ENCODE measurements around the gene TNP2. TPM values are rescaled to one million over a fixed set of nuclear protein-coding genes. Genes with fewer than 3 reads are reported as not detected.

TNP2 gene
- total RNA-seq: not detected

DNA sequence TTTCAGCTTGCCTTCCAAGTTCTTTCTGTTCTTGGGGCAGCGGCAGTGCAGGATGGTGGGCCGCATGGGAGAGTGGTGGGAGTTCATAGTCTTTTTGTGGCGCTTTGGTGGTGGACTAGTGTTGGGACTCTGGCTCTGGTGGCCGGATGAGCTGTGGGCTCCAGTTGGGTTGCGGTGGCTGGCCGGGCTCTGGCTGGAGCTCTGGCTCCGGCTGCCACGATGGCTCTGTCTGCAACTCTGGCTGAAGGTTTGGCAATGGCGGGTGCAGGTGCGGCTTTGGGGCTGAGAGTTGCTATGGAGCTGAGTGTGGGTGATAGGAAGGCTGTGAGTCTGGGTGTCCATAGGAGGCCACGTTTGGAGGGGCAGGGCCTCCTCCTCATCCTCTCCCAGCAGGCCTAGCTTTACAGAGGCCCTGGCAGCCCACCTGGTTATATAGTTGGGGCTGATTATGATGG is at the start of gene TNP2:
TNP2 (minus strand) TSS at position 405 of the 455 bp plus-strand sequence; CDS start at position 342, 63 bp downstream.
- peaks cover 16 to 28% of the 10 kb centered on the region in 2 donors for H3K27me3 Mint-ChIP-seq
- H3K4me1 Mint-ChIP-seq (ENCODE audit: low read depth in 2 of 2): peaks cover 8 to 9% of the 10 kb centered on the region in 2 donors
- H3K9me3 Mint-ChIP-seq: no peaks in the 10 kb centered on the region
- ATAC-seq (no peak), DNase-seq (ENCODE audit: low spot score) (no peak)
- H3K36me3 Mint-ChIP-seq: no peaks in the 10 kb centered on the region
- no peak within 1 kb of the TSS for H3K4me3 Mint-ChIP-seq
- H3K27ac Mint-ChIP-seq: no peak within 1 kb of the TSS

- peaks cover 7 to 8% of the 10 kb centered on the region in 2 donors for H3K27me3 Mint-ChIP-seq
- no peak overlapping the region for H3K4me3 Mint-ChIP-seq
- DNase-seq (ENCODE audit: low spot score): no peak
- H3K27ac Mint-ChIP-seq: peak overlapping the region in 1 of 2 donors; percentile 50
- H3K36me3 Mint-ChIP-seq: no peaks in the 10 kb centered on the region
- H3K4me1 Mint-ChIP-seq (ENCODE audit: low read depth in 2 of 2): peaks cover 0 to 14% of the 10 kb centered on the region in 2 donors
- no peak for ATAC-seq
- H3K9me3 Mint-ChIP-seq: no peaks in the 10 kb centered on the region
Measured at GRCh38 chr16:11318817-11319216, 49.7 kb upstream of the TNP2 start.

DNA sequence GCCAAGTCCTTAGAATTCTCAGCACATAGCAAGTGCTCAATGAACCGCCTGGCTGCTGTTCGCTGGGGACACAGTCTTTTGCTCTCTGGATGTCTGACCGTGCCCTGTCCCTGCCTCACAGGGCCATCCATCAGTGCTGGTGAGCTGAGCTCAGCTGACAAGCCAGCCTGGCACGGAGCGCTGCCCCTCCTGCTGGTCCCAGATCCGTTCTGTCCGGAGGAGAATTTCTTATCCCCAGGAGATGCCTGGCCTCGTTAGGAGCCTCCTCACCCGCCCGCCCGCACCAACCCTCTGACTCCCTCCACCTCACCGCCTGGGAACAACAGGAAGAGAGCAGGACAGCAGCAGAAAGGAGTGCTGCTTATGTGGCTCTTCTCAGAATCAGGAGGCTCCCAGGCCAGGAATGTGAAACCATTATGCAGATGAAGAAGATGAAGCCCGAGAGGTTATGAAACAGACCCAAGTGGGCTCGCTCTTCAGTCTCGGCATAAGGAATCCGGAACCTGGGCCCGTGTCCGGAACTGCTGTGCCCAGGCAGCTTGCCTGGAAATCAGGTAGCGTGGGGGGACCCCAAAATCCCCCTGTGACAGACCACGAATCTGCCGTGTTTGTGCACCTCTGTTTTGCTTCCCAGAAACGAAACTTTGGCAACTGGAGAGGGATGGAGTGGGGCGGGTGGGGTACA is 47.3 kb upstream of the TNP2 start:
- Mint-ChIP-seq H3K36me3 (no peaks in the 10 kb centered on the region), H3K4me3 (no peak overlapping the region), H3K27me3 (peaks cover 8 to 11% of the 10 kb centered on the region in 2 donors), H3K4me1 (ENCODE audit: low read depth in 2 of 2) (peaks cover 6 to 22% of the 10 kb centered on the region in 2 donors), H3K27ac (peak overlapping the region in 1 of 2 donors; percentile 62), H3K9me3 (no peaks in the 10 kb centered on the region)
- no peak for DNase-seq (ENCODE audit: low spot score)
- ATAC-seq: no peak

DNA sequence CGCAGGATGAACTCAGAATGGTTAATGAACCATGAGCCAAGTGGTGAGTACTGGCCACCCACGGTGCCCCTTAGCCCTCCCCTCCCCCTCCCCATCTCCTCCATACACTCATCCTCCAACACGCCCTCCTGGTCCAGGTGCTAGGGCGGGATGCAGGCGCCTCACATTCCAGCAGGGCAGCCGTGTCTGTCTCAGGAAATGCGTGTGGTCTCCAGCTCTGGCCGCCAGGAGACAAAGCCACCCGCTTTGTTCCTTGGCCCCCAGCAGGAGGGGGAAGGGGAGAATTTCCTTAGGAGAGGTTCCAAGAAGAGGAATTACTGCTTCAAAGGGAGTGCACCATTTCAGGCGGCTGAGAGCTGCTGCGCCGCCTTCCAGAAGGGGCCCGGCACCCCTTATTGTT is 46.4 kb upstream of the TNP2 start:
- DNase-seq (ENCODE audit: low spot score) (no peak), ATAC-seq (no peak)
- peaks cover 6 to 28% of the 10 kb centered on the region in 2 donors for H3K4me1 Mint-ChIP-seq (ENCODE audit: low read depth in 2 of 2)
- no peak overlapping the region for H3K27ac Mint-ChIP-seq
- H3K9me3 Mint-ChIP-seq: no peaks in the 10 kb centered on the region
- peaks cover 8 to 11% of the 10 kb centered on the region in 2 donors for H3K27me3 Mint-ChIP-seq
- no peak overlapping the region for H3K4me3 Mint-ChIP-seq
- no peaks in the 10 kb centered on the region for H3K36me3 Mint-ChIP-seq

DNA sequence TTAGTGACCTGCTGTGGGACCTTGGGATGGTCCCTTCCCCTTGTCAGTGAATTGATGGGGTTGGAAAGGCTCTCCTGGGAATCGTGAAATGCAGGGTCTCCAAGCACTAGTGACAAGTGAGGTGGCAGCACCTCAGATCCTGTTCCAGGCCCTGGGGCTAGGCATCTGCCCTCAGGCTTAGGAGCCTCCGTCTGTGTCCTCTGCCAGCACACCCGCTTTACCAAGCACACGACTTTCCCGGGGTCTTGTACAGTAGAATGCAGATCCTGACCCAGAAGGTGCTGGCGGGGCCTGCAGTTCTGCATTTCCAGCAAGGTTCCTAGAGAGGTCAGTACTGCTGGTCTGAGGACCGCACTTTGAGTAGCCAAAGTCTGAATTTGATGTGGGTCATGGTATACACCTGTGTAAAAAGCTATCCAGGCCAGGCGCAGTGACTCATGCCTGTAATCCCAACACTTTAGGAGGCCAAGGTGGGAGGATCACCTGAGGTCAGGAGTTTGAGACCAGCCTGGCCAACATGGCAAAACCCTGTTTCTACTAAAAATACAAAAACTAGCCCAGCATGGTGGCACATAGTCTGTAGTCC is 45.3 kb upstream of the TNP2 start:
- no peak for ATAC-seq
- Mint-ChIP-seq H3K27me3 (peaks cover 13 to 14% of the 10 kb centered on the region in 2 donors), H3K27ac (no peak overlapping the region), H3K4me3 (no peak overlapping the region), H3K4me1 (ENCODE audit: low read depth in 2 of 2) (peaks cover 6 to 31% of the 10 kb centered on the region in 2 donors), H3K9me3 (no peaks in the 10 kb centered on the region), H3K36me3 (no peaks in the 10 kb centered on the region)
- DNase-seq (ENCODE audit: low spot score): no peak

GRCh38 chr16:11313493-11314308 is 44.6 kb upstream of the TNP2 start:
- Mint-ChIP-seq H3K36me3 (no peaks in the 10 kb centered on the region), H3K4me3 (no peak overlapping the region), H3K9me3 (no peaks in the 10 kb centered on the region), H3K4me1 (ENCODE audit: low read depth in 2 of 2) (peaks cover 6 to 30% of the 10 kb centered on the region in 2 donors), H3K27me3 (peaks cover 10 to 11% of the 10 kb centered on the region in 2 donors), H3K27ac (peak overlapping the region in 1 of 2 donors; percentile 33)
- DNase-seq (ENCODE audit: low spot score) (no peak), ATAC-seq (no peak)

DNA sequence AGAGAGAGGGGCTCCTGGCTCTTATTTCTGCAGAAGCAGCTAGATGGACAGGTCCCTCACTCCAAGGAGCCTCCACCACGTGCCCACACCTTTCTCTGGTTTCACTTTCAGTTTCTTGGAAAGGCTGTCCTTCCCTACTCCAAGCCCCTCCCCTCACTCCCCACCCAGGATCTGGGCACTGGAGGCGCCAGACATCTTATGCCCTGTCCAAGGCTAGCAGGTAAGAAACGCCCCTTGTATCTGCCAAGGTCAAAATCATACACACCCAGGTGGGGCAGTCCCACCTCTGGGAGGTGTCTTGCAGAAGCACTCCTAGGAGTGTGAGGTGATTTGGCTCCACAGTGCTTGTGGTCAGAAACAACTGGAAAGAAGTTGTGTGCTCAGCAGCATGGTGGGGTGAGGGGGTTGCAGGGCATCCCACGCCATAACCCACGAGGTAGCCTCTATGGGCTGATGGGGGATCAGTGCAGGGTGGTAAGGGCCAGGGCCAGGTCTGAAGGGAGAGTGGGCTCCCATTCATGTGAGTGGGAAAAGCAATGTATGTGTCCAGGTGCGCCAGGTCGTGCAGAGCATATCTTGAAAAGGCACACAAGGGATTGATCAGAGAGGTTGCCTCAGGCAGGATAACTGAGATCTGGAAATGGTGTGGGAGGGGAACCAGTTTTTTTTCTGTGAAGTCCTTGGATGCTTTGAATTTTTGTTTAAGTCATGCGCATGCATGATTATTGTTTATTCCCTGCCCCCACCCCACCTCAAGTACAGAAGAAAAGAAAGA is 43.8 kb upstream of the TNP2 start:
- Mint-ChIP-seq H3K4me3 (peak overlapping the region; percentile 55), H3K36me3 (no peaks in the 10 kb centered on the region), H3K4me1 (ENCODE audit: low read depth in 2 of 2) (peaks cover 6 to 27% of the 10 kb centered on the region in 2 donors), H3K27me3 (peaks cover 5 to 8% of the 10 kb centered on the region in 2 donors), H3K9me3 (no peaks in the 10 kb centered on the region), H3K27ac (peak overlapping the region in 1 of 2 donors; percentile 33)
- ATAC-seq: peak; percentile 15 to 49
- peak; percentile 73 for DNase-seq (ENCODE audit: low spot score)

GRCh38 chr16:11310997-11311561 is 42.0 kb upstream of the TNP2 start:
- Mint-ChIP-seq H3K36me3 (no peaks in the 10 kb centered on the region), H3K27ac (peak overlapping the region; percentile 41 to 76), H3K9me3 (no peaks in the 10 kb centered on the region), H3K4me3 (no peak overlapping the region), H3K27me3 (peaks cover 10 to 12% of the 10 kb centered on the region in 2 donors), H3K4me1 (ENCODE audit: low read depth in 2 of 2) (peaks cover 14 to 30% of the 10 kb centered on the region in 2 donors)
- DNase-seq (ENCODE audit: low spot score) (no peak), ATAC-seq (peak in 1 of 2 donors; percentile 41)

DNA sequence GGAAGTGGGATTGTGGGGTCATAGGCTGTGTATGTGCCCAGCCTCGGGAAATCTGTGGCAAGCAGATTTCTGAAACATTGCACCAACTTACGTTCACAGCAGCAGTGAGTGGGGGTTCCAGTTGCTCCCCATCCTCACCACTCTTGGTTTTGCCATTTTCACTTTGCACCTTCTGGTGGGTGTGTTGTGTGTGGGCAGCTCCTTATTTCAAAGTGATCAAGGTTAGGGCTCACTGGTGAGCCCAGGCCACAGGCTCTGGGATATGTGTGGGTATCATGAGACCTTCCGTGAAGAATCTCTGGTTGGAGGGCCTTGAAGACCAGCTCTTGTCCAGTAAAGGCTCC is 41.5 kb upstream of the TNP2 start:
- H3K9me3 Mint-ChIP-seq: no peaks in the 10 kb centered on the region
- H3K4me1 Mint-ChIP-seq (ENCODE audit: low read depth in 2 of 2): peaks cover 14 to 28% of the 10 kb centered on the region in 2 donors
- ATAC-seq (no peak), DNase-seq (ENCODE audit: low spot score) (no peak)
- no peak overlapping the region for H3K27ac Mint-ChIP-seq
- peaks cover 10% of the 10 kb centered on the region in 2 donors for H3K27me3 Mint-ChIP-seq
- H3K36me3 Mint-ChIP-seq: no peaks in the 10 kb centered on the region
- H3K4me3 Mint-ChIP-seq: no peak overlapping the region

DNA sequence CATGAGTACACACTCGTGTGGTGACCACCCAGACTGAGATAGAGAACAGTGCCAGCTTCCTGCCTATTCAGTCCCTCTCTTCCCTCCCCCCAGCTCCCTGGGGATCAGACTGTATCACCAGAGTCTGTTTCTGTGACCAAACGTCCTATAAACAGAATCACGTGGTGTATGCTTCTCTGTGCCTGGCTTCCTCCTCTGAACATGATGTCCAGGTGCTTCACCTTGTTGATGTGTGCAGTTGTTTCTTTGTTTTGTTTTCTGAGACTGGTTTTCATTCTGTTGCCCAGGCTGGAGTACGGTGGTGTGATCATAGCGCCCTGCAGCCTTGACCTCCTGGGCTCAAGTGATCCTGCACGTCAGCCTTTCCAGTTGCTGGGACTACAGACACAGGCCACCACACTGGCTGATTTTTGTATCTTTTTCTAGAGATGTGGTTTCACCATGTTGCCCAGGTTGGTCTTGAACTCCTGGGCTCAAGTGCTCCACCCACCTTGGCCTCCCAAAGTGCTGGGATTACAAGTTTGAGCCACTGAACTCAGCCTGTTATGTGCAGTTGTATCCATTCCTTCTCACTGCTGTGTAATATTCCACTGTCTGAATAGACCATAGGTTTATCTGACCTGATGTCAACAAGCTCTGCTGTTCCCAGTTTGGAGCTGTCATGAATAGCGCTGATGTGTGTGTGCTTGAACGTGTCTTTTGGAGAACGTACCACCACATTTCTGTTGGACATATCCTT is 40.9 kb upstream of the TNP2 start:
- no peaks in the 10 kb centered on the region for H3K9me3 Mint-ChIP-seq
- H3K36me3 Mint-ChIP-seq: no peaks in the 10 kb centered on the region
- no peak overlapping the region for H3K4me3 Mint-ChIP-seq
- no peak overlapping the region for H3K27ac Mint-ChIP-seq
- DNase-seq (ENCODE audit: low spot score) (no peak), ATAC-seq (no peak)
- peaks cover 10% of the 10 kb centered on the region in 2 donors for H3K27me3 Mint-ChIP-seq
- peaks cover 14 to 28% of the 10 kb centered on the region in 2 donors for H3K4me1 Mint-ChIP-seq (ENCODE audit: low read depth in 2 of 2)

GRCh38 chr16:11308493-11309283 is 39.6 kb upstream of the TNP2 start:
- ATAC-seq: no peak

More at GRCh38 chr16:11308493-11309283, 39.6 kb upstream of the TNP2 start:
- H3K9me3 Mint-ChIP-seq: no peaks in the 10 kb centered on the region
- no peaks in the 10 kb centered on the region for H3K36me3 Mint-ChIP-seq
- DNase-seq (ENCODE audit: low spot score): no peak
- H3K4me1 Mint-ChIP-seq (ENCODE audit: low read depth in 2 of 2): peaks cover 14 to 25% of the 10 kb centered on the region in 2 donors
- peaks cover 14 to 19% of the 10 kb centered on the region in 2 donors for H3K27me3 Mint-ChIP-seq
- H3K4me3 Mint-ChIP-seq: no peak overlapping the region
- no peak overlapping the region for H3K27ac Mint-ChIP-seq
